ENCODE results near the gene ATOSA.

ATOSA gene

GRCh38 chr15:52657338-52657737 is 21.9 kb downstream of the ATOSA start:
- peaks cover 6 to 58% (median 28%) of the 10 kb centered on the region in 5 donors for H3K4me1 ChIP-seq (ENCODE audit: control insufficient read depth in 5 of 5, insufficient read depth in 5 of 5, low read length in 5 of 5)
- H3K36me3 ChIP-seq (ENCODE audit: control insufficient read depth in 5 of 5, insufficient read depth in 5 of 5, low read length in 5 of 5): peaks cover 14 to 47% (median 41%) of the 10 kb centered on the region in 5 donors
- H3K9ac ChIP-seq (ENCODE audit: low read length in 5 of 5): no peak overlapping the region
- no peaks in the 10 kb centered on the region for H3K27me3 ChIP-seq (ENCODE audit: control insufficient read depth in 5 of 5, insufficient read depth in 4 of 5, low read length in 5 of 5)
- H3K4me3 ChIP-seq (ENCODE audit: low read depth in 1 of 5, low read length in 5 of 5): no peak overlapping the region
- peak overlapping the region; percentile 70 for H3K27ac ChIP-seq (ENCODE audit: low read depth, low read length)
- H3K9me3 ChIP-seq (ENCODE audit: control insufficient read depth in 5 of 5, low read length in 5 of 5): no peaks in the 10 kb centered on the region

GRCh38 chr15:52656412-52656811 is 22.8 kb downstream of the ATOSA start:
- no peak overlapping the region for H3K4me3 ChIP-seq (ENCODE audit: low read depth in 1 of 5, low read length in 5 of 5)
- no peaks in the 10 kb centered on the region for H3K9me3 ChIP-seq (ENCODE audit: control insufficient read depth in 5 of 5, low read length in 5 of 5)
- peak overlapping the region in 1 of 5 donors; percentile 10 for H3K9ac ChIP-seq (ENCODE audit: low read length in 5 of 5)
- H3K36me3 ChIP-seq (ENCODE audit: control insufficient read depth in 5 of 5, insufficient read depth in 5 of 5, low read length in 5 of 5): peaks cover 9 to 38% (median 35%) of the 10 kb centered on the region in 5 donors
- peak overlapping the region; percentile 70 for H3K27ac ChIP-seq (ENCODE audit: low read depth, low read length)
- H3K4me1 ChIP-seq (ENCODE audit: control insufficient read depth in 5 of 5, insufficient read depth in 5 of 5, low read length in 5 of 5): peaks cover 9 to 60% (median 36%) of the 10 kb centered on the region in 5 donors
- no peaks in the 10 kb centered on the region for H3K27me3 ChIP-seq (ENCODE audit: control insufficient read depth in 5 of 5, insufficient read depth in 4 of 5, low read length in 5 of 5)

- Histone ChIP-seq H3K4me3 (ENCODE audit: low read depth in 1 of 5, low read length in 5 of 5) (no peak overlapping the region), H3K4me1 (ENCODE audit: control insufficient read depth in 5 of 5, insufficient read depth in 5 of 5, low read length in 5 of 5) (peaks cover 9 to 78% (median 45%) of the 10 kb centered on the region in 5 donors), H3K27ac (ENCODE audit: low read depth, low read length) (peak overlapping the region; percentile 82), H3K36me3 (ENCODE audit: control insufficient read depth in 5 of 5, insufficient read depth in 5 of 5, low read length in 5 of 5) (peaks cover 2 to 20% (median 17%) of the 10 kb centered on the region in 5 donors), H3K27me3 (ENCODE audit: control insufficient read depth in 5 of 5, insufficient read depth in 4 of 5, low read length in 5 of 5) (no peaks in the 10 kb centered on the region), H3K9me3 (ENCODE audit: control insufficient read depth in 5 of 5, low read length in 5 of 5) (no peaks in the 10 kb centered on the region), H3K9ac (ENCODE audit: low read length in 5 of 5) (peak overlapping the region in 2 of 5 donors; percentile 1 to 16)
Measured at GRCh38 chr15:52653431-52653964, 25.7 kb downstream of the ATOSA start.

- no peaks in the 10 kb centered on the region for H3K9me3 ChIP-seq (ENCODE audit: control insufficient read depth in 5 of 5, low read length in 5 of 5)
- peaks cover 2 to 19% (median 15%) of the 10 kb centered on the region in 5 donors for H3K36me3 ChIP-seq (ENCODE audit: control insufficient read depth in 5 of 5, insufficient read depth in 5 of 5, low read length in 5 of 5)
- no peaks in the 10 kb centered on the region for H3K27me3 ChIP-seq (ENCODE audit: control insufficient read depth in 5 of 5, insufficient read depth in 4 of 5, low read length in 5 of 5)
- H3K9ac ChIP-seq (ENCODE audit: low read length in 5 of 5): peak overlapping the region in 1 of 5 donors; percentile 1
- H3K27ac ChIP-seq (ENCODE audit: low read depth, low read length): peak overlapping the region; percentile 82
- H3K4me1 ChIP-seq (ENCODE audit: control insufficient read depth in 5 of 5, insufficient read depth in 5 of 5, low read length in 5 of 5): peaks cover 9 to 77% (median 42%) of the 10 kb centered on the region in 5 donors
- no peak overlapping the region for H3K4me3 ChIP-seq (ENCODE audit: low read depth in 1 of 5, low read length in 5 of 5)
Measured at GRCh38 chr15:52652984-52653383, 26.2 kb downstream of the ATOSA start.

GRCh38 chr15:52652286-52652685 is 26.9 kb downstream of the ATOSA start:
- peak overlapping the region in 2 of 5 donors; percentile 66 to 72 for H3K4me3 ChIP-seq (ENCODE audit: low read depth in 1 of 5, low read length in 5 of 5)
- peak overlapping the region; percentile 82 for H3K27ac ChIP-seq (ENCODE audit: low read depth, low read length)
- H3K4me1 ChIP-seq (ENCODE audit: control insufficient read depth in 5 of 5, insufficient read depth in 5 of 5, low read length in 5 of 5): peaks cover 9 to 77% (median 37%) of the 10 kb centered on the region in 5 donors
- H3K27me3 ChIP-seq (ENCODE audit: control insufficient read depth in 5 of 5, insufficient read depth in 4 of 5, low read length in 5 of 5): no peaks in the 10 kb centered on the region
- peak overlapping the region in 4 of 5 donors; percentile 8 to 76 (median 51) for H3K9ac ChIP-seq (ENCODE audit: low read length in 5 of 5)
- no peaks in the 10 kb centered on the region for H3K9me3 ChIP-seq (ENCODE audit: control insufficient read depth in 5 of 5, low read length in 5 of 5)
- H3K36me3 ChIP-seq (ENCODE audit: control insufficient read depth in 5 of 5, insufficient read depth in 5 of 5, low read length in 5 of 5): peaks cover 0 to 19% (median 14%) of the 10 kb centered on the region in 5 donors

- peaks cover 9 to 78% (median 34%) of the 10 kb centered on the region in 5 donors for H3K4me1 ChIP-seq (ENCODE audit: control insufficient read depth in 5 of 5, insufficient read depth in 5 of 5, low read length in 5 of 5)
Measured at GRCh38 chr15:52651868-52652267, 27.3 kb downstream of the ATOSA start.

GRCh38 chr15:52651114-52651513 is 28.1 kb downstream of the ATOSA start:
- Histone ChIP-seq H3K36me3 (ENCODE audit: control insufficient read depth in 5 of 5, insufficient read depth in 5 of 5, low read length in 5 of 5) (peaks cover 0 to 28% (median 17%) of the 10 kb centered on the region in 5 donors), H3K4me3 (ENCODE audit: low read depth in 1 of 5, low read length in 5 of 5) (peak overlapping the region in 2 of 5 donors; percentile 41 to 66), H3K27me3 (ENCODE audit: control insufficient read depth in 5 of 5, insufficient read depth in 4 of 5, low read length in 5 of 5) (no peaks in the 10 kb centered on the region), H3K27ac (ENCODE audit: low read depth, low read length) (peak overlapping the region; percentile 82), H3K9me3 (ENCODE audit: control insufficient read depth in 5 of 5, low read length in 5 of 5) (no peaks in the 10 kb centered on the region), H3K4me1 (ENCODE audit: control insufficient read depth in 5 of 5, insufficient read depth in 5 of 5, low read length in 5 of 5) (peaks cover 10 to 78% (median 34%) of the 10 kb centered on the region in 5 donors), H3K9ac (ENCODE audit: low read length in 5 of 5) (peak overlapping the region in 2 of 5 donors; percentile 69 to 76)

More at GRCh38 chr15:52651868-52652267, 27.3 kb downstream of the ATOSA start:
- Histone ChIP-seq H3K9ac (ENCODE audit: low read length in 5 of 5) (peak overlapping the region in 4 of 5 donors; percentile 8 to 76 (median 51)), H3K4me3 (ENCODE audit: low read depth in 1 of 5, low read length in 5 of 5) (peak overlapping the region; percentile 41 to 72 (median 66)), H3K27ac (ENCODE audit: low read depth, low read length) (peak overlapping the region; percentile 82), H3K27me3 (ENCODE audit: control insufficient read depth in 5 of 5, insufficient read depth in 4 of 5, low read length in 5 of 5) (no peaks in the 10 kb centered on the region), H3K9me3 (ENCODE audit: control insufficient read depth in 5 of 5, low read length in 5 of 5) (no peaks in the 10 kb centered on the region), H3K36me3 (ENCODE audit: control insufficient read depth in 5 of 5, insufficient read depth in 5 of 5, low read length in 5 of 5) (peaks cover 0 to 20% (median 15%) of the 10 kb centered on the region in 5 donors)

GRCh38 chr15:52649686-52650085 is 29.5 kb downstream of the ATOSA start:
- Histone ChIP-seq H3K9ac (ENCODE audit: low read length in 5 of 5) (peak overlapping the region in 1 of 5 donors; percentile 76), H3K4me1 (ENCODE audit: control insufficient read depth in 5 of 5, insufficient read depth in 5 of 5, low read length in 5 of 5) (peaks cover 16 to 78% (median 34%) of the 10 kb centered on the region in 5 donors), H3K9me3 (ENCODE audit: control insufficient read depth in 5 of 5, low read length in 5 of 5) (no peaks in the 10 kb centered on the region), H3K4me3 (ENCODE audit: low read depth in 1 of 5, low read length in 5 of 5) (no peak overlapping the region), H3K27me3 (ENCODE audit: control insufficient read depth in 5 of 5, insufficient read depth in 4 of 5, low read length in 5 of 5) (no peaks in the 10 kb centered on the region), H3K27ac (ENCODE audit: low read depth, low read length) (peak overlapping the region; percentile 82), H3K36me3 (ENCODE audit: control insufficient read depth in 5 of 5, insufficient read depth in 5 of 5, low read length in 5 of 5) (peaks cover 5 to 18% (median 8%) of the 10 kb centered on the region in 5 donors)

GRCh38 chr15:52645916-52646315 is 33.3 kb downstream of the ATOSA start:
- Histone ChIP-seq H3K9ac (ENCODE audit: low read length in 5 of 5) (peak overlapping the region in 1 of 5 donors; percentile 42), H3K27ac (ENCODE audit: low read depth, low read length) (peak overlapping the region; percentile 82), H3K4me1 (ENCODE audit: control insufficient read depth in 5 of 5, insufficient read depth in 5 of 5, low read length in 5 of 5) (peaks cover 9 to 67% (median 19%) of the 10 kb centered on the region in 5 donors), H3K4me3 (ENCODE audit: low read depth in 1 of 5, low read length in 5 of 5) (no peak overlapping the region), H3K27me3 (ENCODE audit: control insufficient read depth in 5 of 5, insufficient read depth in 4 of 5, low read length in 5 of 5) (no peaks in the 10 kb centered on the region), H3K36me3 (ENCODE audit: control insufficient read depth in 5 of 5, insufficient read depth in 5 of 5, low read length in 5 of 5) (peaks cover 0 to 17% (median 11%) of the 10 kb centered on the region in 5 donors), H3K9me3 (ENCODE audit: control insufficient read depth in 5 of 5, low read length in 5 of 5) (no peaks in the 10 kb centered on the region)
